ENCODE measurements around the gene CAPN9.

DNA sequence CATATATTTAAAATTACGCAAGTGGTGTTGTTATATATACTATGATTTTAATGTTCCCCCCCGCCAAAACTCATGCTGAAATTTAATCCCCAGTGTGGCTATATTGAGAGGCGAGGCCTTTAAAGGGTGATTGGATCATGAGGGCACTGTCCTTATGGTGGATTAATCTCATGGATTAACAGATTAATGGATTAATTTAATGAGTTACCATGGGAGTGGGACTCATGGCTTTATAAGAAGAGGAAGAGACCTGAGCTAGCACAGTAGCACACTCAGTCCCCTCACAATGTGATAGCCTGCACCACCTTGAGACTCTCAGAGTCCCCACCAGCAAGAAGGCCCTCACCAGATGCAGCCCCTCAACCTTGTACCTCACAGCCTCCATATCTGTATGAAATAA lies 86.3 kb downstream of the CAPN9 start:
- TF ChIP-seq EP300 (IDR thresholded peaks at IDR 0.05; ENCODE audit: borderline replicate concordance), result no peak
- TF ChIP-seq, protein P1, sequence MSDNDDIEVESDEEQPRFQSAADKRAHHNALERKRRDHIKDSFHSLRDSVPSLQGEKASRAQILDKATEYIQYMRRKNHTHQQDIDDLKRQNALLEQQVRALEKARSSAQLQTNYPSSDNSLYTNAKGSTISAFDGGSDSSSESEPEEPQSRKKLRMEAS (IDR thresholded peaks at IDR 0.05), result no peak
- TF ChIP-seq YY1 (IDR thresholded peaks at IDR 0.05; ENCODE audit: low read depth), result no peak
- TF ChIP-seq, protein P2, sequence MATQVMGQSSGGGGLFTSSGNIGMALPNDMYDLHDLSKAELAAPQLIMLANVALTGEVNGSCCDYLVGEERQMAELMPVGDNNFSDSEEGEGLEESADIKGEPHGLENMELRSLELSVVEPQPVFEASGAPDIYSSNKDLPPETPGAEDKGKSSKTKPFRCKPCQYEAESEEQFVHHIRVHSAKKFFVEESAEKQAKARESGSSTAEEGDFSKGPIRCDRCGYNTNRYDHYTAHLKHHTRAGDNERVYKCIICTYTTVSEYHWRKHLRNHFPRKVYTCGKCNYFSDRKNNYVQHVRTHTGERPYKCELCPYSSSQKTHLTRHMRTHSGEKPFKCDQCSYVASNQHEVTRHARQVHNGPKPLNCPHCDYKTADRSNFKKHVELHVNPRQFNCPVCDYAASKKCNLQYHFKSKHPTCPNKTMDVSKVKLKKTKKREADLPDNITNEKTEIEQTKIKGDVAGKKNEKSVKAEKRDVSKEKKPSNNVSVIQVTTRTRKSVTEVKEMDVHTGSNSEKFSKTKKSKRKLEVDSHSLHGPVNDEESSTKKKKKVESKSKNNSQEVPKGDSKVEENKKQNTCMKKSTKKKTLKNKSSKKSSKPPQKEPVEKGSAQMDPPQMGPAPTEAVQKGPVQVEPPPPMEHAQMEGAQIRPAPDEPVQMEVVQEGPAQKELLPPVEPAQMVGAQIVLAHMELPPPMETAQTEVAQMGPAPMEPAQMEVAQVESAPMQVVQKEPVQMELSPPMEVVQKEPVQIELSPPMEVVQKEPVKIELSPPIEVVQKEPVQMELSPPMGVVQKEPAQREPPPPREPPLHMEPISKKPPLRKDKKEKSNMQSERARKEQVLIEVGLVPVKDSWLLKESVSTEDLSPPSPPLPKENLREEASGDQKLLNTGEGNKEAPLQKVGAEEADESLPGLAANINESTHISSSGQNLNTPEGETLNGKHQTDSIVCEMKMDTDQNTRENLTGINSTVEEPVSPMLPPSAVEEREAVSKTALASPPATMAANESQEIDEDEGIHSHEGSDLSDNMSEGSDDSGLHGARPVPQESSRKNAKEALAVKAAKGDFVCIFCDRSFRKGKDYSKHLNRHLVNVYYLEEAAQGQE (IDR thresholded peaks at IDR 0.05; ENCODE audit: low read depth), result no peak
- TF ChIP-seq TAF1 (IDR thresholded peaks at IDR 0.05; ENCODE audit: low read depth), result no peak
- TF ChIP-seq CEBPB (IDR thresholded peaks at IDR 0.05), result no peak
- no peak for TF ChIP-seq TEAD4 (IDR thresholded peaks at IDR 0.05)
- TF ChIP-seq RAD21 (IDR thresholded peaks at IDR 0.05; ENCODE audit: low read depth), result no peak
- no peak for TF ChIP-seq FOXM1 (IDR thresholded peaks at IDR 0.05; ENCODE audit: borderline replicate concordance, low read depth)
- TF ChIP-seq CREB1 (IDR thresholded peaks at IDR 0.05; ENCODE audit: low read depth), result no peak

Measured in Ishikawa (cell line).